Left renal cortex interstitium (tissue), 4 donors: ENCODE data around the gene TNS1. TPM values are rescaled to one million over a fixed set of nuclear protein-coding genes. Genes with fewer than 3 reads are reported as not detected.
A peak's percentile ranks its signal among the peaks of the same experiment; 100 is the strongest.

ENCODE experiments used
- DNase-seq, 4 donors: peaks; one replicate each; pipeline ENCODE4 v3.0.0-alpha.2; 2013; ENCODE audit warnings: low read depth in 4 of 4, low spot score in 2 of 4, missing footprints in 1 of 4
- polyA plus RNA-seq, 4 donors: library from polyadenylated mRNA; unstranded; fragments of 120-200 nt; gene quantifications; one replicate each; pipeline ENCODE4 v1.2.1, GENCODE V29; 2013; ENCODE audit not compliant: insufficient read length in 4 of 4

Gene TNS1
- polyA plus RNA-seq, 4 donors, result 54.8 to 69.7 (median 62.2) TPM

- no peak for DNase-seq
Measured at GRCh38 chr2:217919204-217919603, 83.6 kb downstream of the TNS1 start.

- no peak for DNase-seq
Measured at GRCh38 chr2:217918308-217919024, 84.3 kb downstream of the TNS1 start.

GRCh38 chr2:217916504-217917254, 86.1 kb downstream of the TNS1 start:
- no peak for DNase-seq

- no peak for DNase-seq
Measured at GRCh38 chr2:217915706-217916105, 87.1 kb downstream of the TNS1 start.

- no peak for DNase-seq
Measured at GRCh38 chr2:217914878-217915277, 87.9 kb downstream of the TNS1 start.

GRCh38 chr2:217914078-217914477, 88.7 kb downstream of the TNS1 start:
- DNase-seq, result no peak

- no peak for DNase-seq
Measured at GRCh38 chr2:217913436-217913835, 89.4 kb downstream of the TNS1 start.

GRCh38 chr2:217912098-217913024, 90.4 kb downstream of the TNS1 start:
- DNase-seq, result no peak

GRCh38 chr2:217911283-217912097, 91.3 kb downstream of the TNS1 start:
- DNase-seq, result no peak

- DNase-seq, result no peak
Measured at GRCh38 chr2:217910875-217911212, 92.0 kb downstream of the TNS1 start.

- DNase-seq, result no peak
Measured at GRCh38 chr2:217909156-217909820, 93.5 kb downstream of the TNS1 start.

- DNase-seq, result no peak
Measured at GRCh38 chr2:217908544-217908943, 94.3 kb downstream of the TNS1 start.

GRCh38 chr2:217907266-217907665, 95.5 kb downstream of the TNS1 start:
- no peak for DNase-seq

GRCh38 chr2:217906798-217907197, 96.0 kb downstream of the TNS1 start:
- DNase-seq, result no peak

- no peak for DNase-seq
Measured at GRCh38 chr2:217905896-217906295, 96.9 kb downstream of the TNS1 start.

- DNase-seq, result no peak
Measured at GRCh38 chr2:217905395-217905794, 97.4 kb downstream of the TNS1 start.

GRCh38 chr2:217904614-217904965, 98.2 kb downstream of the TNS1 start:
- no peak for DNase-seq

GRCh38 chr2:217903859-217904613, 98.8 kb downstream of the TNS1 start:
- DNase-seq, result peak in 3 of 4 donors; percentile 42 to 61 (median 60)
